GM19438 (cell line): ENCODE results near the gene SH3BP5.

Source experiments
- ATAC-seq: cut with Tn5 transposase; IDR thresholded peaks from one replicate; pipeline ENCODE4 v1.9.1; 2021; ENCODE audit warnings: low read depth; ENCODE audit not compliant: unreplicated experiment

The SH3BP5 gene

DNA sequence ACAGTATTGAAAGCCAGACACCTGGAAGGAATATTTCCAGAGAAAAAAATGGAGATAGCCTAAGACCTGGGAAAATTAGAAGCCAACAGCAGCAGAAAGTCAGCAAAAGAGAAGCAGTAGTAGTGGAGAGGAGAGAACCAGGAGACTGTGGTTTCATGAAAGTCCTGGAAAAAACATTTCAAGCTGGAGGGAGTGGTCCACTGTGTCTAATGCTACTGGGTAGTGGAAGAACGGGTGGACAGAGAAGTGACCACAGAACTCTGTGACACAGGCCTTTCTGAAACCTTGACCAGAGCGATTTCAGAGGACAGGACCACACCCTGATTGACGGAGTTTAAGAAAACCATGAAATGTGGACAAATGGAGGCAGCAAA, 15.3 kb upstream of the SH3BP5 start:
- no peak for ATAC-seq

DNA sequence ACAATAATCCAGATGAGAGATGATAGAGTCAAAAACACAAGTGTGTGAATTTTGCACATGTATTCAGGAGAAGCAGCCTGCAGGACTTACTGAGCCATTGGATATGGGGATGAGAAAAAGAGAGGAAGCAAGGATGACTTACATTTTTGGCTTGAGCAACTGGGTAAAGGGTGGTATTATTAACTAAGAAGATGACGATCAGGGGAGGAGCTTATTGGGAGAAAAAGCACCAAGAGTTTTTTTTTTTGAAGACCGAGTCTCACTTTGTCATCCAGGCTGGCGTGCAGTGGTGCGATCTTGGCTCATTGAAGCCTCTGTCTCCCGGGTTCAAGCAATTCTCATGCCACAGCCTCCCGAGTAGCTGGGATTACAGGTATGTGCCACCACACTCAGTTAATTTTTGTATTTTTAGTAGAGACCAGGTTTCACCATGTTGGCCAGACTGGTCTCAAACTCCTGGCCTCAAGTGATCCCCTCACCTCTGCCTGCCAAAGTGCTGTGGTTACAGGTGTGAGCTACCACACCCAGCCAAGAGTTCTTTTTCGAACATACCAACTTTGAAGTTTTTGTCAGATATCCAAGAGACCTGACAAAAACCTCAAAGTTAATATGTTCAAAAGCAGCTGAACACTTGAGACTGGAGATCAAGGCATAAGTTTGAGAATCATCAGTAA, 14.8 kb upstream of the SH3BP5 start:
- ATAC-seq = no peak

DNA sequence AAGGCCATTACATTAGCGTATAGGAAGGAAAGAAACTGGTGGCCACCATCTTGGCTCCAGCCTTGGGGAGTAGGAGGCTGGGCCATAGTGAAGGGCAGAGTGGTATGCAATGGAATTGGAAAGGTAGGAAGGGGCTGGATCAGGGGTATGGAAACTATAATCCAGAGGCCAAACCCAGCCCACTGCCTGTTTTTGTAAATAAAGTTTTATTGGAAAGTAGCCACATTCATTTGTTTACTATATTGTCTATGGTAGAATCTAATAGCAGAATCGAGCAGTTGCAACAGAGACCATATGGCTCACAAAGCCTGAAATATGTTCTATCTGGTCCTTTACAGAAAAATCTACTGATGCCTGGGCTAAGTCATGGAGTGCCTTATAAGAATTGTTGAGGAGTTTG, 14.1 kb upstream of the SH3BP5 start:
- ATAC-seq = no peak

DNA sequence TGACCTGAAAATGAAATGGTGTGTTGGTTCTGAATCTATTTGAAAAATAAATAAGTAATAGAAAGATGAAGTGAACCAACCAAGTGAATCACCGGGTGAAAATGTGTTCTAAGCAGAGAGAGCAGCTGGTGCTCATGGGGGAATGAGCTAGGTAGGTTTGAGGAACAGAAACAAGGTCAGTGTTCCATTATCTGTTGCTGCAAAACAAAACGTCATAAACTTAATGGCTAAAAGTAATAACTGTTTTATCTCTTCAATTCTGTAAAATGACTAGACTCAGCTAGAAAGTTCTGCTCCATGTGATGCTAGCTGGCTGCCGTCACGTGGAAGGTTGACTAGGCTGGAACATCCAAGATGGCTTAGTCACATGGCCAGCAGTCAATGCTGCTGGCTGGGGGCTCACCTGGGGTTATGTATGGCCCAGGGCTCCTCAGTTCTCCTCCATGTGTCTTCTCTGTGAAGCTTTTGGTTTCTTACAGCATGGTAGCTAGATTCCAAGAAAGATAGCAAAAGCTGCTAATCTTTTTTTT, 13.3 kb upstream of the SH3BP5 start:
- ATAC-seq = peak; percentile 92

DNA sequence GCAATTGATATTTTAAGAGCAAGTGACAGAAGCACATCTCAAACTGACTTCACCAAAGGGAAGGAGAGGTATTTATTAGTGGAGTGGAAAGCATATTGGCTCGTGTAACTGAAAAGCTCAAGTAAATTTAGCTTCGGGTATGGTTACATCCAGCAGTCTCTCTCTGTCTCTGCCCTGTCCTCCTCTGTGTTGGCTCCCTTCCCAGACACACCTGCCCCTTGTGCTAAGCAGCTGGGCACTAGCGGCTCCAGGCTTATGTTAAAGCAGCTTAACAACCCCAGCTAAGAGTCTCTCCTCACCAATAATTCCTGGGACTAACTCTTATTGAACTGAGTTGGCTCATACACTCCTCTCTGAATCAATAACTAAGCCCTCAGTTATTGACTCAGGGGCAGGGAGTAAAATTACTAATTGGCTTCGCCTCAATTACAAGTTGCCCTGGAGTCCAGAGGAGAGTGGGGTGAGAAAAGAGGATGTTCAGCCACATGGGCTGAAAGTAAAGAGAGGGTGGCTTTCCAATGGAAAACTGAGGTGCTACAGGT, 12.8 kb upstream of the SH3BP5 start:
- peak; percentile 35 for ATAC-seq

DNA sequence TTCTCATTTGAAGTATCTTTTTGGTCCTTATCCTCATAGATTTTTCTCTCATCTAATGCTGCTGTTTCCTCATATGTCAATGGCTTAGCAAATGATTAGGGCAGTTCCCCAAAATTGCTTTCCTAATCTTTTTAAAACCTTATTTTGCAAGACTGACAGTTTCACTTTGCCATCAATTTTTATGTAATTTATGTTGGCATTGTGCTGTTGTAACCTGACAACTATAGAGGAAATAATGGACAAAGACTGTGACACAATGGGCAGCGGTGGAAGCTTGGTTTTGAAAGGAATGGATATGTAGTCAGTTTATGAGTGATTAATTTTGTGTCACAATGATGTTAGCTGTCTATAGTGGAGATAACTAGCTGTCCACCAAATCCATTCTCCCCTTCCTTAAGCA, 10.6 kb upstream of the SH3BP5 start:
- no peak for ATAC-seq

DNA sequence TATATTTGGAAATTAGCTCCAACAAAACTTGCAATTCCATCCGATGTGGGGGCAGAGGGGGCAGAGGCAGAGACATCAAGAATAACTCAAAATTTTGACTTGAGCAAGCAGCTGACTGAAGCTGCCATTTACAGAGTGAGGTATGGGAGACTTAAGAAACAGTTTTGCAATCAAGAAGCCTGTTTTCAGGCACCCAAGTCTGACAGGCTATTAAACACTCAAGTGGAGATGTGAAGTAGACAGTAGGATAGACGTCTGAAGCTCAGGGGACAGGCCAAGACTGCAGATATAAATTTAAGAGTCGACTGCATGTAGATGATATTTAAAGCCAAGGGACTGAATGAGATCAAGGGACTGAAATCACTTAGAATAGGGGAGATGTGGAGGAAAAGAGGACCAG, 9.9 kb upstream of the SH3BP5 start:
- ATAC-seq = no peak

DNA sequence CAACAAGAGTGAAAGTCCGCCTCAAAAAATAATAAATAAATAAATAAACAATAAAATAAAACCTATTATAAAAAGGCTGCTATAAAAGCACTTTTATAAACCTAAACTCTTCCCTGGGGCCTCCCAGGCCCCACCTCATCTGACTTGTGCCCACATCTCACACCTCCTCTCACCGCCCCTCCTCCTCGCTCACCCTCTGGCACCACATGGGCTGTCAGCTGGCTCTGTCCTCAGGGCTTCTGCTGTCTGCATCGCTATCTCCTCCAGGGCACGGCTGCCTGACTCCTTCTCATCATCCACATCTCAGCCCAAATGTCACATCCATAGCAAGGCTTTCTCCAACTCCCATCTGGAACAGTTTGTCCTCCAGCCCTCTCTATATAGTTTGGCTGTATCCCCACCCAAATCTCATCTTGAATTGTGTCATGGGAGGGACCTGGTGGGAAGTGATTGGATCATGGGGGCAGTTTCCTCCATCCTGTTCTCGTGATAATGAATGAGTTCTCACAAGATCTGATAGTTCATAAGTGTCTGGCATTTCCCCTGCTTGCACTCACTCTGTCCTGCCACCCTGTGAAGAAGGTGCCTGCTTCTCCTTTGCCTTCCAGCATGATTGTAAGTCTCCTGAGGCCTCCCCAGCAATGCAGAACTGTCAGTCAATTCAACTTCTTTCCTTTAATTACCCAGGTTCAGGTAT, 8.8 kb upstream of the SH3BP5 start:
- no peak for ATAC-seq

DNA sequence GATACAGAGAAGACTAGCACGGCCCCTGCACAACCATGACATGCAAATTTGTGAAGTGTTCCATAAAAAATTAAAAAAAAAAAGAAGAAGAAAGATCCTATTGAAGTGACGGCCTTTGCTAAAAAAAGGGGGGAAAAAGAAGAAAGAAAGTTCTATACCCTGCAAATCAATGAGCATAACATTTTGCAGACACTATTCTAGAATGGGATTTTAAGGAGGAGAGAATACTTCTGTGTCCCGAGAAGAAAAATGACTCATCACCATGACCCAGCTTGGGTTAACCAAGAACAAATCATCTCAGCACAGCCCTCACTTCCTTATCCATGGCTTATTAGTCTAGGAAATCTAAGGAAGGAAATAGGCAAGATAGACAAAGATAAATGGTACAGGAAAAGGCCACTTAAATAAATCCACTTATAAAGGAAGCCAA, 7.4 kb upstream of the SH3BP5 start:
- ATAC-seq = no peak

DNA sequence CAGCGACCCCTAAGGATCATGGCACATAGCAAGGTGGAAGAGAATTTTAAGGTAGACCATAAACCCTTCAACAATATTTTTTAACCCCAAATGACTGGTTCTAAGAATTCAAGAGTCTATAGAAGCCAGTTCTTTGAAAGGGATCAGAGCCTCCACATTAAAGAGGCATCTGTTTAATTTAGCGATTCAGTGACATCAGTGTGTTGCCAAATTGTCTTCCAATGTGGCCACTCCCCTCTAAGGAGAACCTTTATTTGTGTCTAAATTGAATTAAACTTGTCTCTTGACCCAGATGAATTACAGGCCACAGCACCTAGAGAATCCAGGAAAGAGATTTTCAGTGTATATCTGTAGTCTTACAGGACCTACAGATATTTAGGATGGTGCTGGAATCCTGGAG, 6.6 kb upstream of the SH3BP5 start:
- no peak for ATAC-seq

DNA sequence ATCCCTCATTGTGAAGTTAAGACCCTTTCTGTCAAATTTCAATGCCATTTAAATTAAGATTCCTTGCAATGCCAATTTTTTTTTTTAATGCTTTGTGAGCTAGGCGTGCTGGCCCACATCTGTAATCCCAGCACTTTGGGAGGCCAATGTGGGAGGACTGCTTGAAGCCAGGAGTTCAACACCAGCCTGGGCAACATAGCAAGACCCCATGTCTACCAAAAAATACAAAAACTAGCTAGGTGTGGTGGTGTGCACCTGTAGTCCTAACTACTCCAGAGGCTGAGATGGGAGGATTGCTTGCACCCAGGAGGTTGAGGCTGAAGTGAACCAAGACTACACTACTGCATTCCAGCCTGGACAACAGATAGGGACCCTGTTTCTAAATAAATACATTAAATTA, 5.6 kb upstream of the SH3BP5 start:
- no peak for ATAC-seq

DNA sequence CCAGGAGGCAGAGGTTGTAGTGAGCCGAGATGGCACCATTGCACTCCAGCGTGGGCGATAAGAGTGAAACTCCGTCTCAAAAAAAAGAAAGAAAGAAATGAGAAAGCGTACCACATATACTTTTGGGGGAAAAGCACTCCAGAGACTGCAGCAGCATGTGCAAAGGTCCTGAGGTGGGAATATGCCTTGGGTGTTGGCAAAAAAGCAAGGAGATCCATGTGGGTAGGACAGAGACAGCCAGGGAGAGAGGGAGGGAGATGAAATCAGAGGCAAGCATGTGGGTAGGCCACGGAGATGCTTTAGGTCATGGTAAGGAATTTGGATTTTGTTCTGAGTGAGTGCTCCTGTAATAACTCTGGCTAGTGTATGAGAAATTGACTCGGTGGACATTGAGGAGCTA, 3.7 kb upstream of the SH3BP5 start:
- ATAC-seq = no peak

DNA sequence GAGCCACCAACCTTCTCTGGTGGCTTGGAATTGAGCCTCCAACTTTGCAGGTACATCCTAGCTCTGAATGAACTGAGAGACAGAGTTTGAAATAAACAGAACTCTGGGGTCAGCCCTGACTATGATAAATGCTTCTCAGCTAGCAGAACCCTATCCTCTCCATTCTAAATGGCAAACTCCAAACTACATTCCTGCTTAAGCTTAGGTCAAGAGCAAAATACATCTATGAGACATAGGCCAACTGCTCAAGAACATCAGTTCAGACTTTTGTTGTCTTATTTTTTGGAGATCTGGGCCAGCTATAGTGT, 1.5 kb upstream of the SH3BP5 start:
- no peak for ATAC-seq

DNA sequence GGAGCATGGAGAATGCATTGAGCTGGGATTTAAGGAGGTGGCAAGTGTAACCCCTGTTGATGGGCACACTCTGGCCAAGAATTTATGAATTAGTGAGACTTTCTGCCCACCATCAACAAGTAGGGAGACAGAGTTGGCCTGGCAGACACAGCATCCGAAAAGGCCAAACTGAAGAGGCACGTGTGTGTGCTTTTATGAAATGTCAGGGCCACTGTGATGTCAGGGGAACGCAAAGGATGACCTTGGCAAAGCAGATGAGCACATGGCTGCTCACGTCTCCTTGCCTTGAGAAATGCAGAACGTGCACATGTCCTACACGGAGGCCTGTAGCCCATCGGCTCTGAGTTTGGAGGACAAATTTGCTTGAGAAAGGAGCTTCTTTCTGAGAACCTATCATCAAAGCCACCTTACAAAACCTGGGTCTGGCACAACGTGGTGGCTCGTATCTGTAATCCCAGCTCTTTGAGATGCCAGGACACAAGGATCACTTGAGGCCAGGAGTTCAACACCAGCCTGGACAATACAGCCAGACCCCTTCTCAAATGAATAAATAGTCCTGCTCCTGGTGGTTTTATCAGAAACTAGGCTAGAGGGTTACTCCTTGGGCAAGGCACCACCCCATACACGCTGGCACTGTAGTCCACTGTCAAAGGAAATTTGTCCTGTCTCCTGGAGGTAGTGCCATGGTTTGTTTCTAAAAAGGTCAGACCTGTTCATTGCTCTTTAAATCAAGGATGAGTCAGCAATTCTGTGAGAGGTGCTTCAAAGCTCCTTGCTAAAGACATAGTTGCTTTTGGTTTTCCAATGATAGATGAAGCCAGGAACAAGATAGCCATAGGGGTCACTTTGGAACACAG, 941 bp upstream of the SH3BP5 start:
- no peak for ATAC-seq

DNA sequence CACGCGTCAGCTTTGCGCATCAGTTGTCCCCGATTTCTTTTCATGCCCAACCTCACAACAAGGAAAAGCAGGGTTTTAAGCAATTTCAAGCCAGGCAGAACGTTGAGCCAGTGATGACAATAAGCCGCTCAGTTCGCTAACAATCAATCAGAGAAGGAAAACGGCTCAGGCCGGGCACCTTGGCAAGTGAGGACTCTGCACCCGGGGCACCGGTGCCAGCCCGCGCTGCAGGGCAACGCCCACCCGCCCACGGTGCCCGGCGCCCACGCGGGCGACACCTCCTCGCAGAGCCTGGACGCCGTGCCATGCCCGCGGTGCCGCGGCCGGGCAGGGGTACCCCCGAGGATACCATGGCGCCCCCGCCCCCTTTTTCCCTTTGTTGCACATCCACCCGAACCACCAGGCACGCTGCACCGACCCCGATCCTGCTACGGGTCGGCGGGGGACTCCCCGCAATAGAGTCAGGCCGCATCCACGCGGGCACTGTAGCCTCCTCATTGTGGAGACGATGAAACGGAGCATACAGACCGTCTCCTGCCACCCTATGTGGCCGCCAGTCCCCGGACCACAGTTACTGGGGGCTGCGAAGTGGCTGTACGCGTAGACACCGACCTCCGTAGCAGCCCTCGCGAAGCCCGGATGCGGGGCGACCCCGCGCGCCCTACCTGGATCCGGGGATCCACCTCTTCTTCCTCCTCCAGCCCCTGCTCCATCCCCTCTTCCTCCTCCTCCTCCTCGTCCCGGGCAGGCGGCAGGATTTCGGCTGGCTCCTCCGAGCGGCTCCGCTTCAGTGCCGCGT, 581 bp downstream of the SH3BP5 start:
- peak; percentile 32 for ATAC-seq

DNA sequence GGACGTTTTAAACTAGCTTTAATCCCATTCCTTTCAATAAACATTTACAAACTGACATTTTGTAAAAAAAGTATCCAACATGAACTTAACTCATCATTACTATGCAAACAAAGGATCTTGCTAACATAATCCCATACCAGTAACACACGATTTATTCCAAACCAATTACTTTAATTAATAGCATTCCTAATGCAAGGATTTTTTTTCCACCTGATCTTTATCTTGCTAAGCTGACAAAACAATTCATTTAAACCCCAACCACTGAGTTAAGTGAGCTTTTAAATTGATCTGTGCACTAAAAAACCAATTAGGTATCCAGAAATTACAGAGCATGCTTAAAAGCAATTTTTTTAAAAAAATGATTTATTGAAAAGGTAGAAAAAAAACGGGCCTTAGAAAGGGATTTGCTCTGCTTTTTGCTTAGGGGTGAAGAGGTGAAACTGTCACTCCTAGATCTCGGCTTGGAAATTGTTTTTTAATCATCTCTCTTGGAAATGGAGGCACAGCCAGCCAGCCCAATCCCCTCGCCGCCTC, 1.2 kb downstream of the SH3BP5 start:
- ATAC-seq = no peak

DNA sequence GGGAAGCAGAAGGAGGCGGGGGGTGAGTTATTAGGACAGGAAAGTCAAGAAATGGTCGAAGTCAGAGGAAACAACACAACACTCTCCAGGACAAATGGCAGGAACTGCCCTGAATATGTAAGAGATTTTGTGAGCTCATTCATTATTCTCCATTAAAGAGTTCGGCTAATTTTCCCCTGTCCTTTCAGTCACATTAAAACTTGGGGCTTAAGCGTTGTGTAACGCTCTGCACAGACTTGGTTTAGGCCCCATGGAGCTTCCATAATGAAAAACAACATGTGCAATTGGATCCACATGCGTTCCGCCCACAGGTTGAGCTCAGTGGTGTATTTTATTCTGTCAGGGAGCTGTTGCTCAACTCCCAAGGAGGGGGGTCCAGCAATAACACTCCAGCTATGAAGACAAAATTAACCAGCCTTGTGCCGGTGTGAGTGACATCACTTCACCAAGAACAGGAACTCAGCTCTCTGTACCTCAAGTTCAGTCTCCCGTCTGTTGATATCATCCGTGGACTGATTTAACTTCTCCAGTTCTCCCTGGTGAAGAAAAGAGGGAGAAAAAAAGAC, 2.3 kb downstream of the SH3BP5 start:
- no peak for ATAC-seq

DNA sequence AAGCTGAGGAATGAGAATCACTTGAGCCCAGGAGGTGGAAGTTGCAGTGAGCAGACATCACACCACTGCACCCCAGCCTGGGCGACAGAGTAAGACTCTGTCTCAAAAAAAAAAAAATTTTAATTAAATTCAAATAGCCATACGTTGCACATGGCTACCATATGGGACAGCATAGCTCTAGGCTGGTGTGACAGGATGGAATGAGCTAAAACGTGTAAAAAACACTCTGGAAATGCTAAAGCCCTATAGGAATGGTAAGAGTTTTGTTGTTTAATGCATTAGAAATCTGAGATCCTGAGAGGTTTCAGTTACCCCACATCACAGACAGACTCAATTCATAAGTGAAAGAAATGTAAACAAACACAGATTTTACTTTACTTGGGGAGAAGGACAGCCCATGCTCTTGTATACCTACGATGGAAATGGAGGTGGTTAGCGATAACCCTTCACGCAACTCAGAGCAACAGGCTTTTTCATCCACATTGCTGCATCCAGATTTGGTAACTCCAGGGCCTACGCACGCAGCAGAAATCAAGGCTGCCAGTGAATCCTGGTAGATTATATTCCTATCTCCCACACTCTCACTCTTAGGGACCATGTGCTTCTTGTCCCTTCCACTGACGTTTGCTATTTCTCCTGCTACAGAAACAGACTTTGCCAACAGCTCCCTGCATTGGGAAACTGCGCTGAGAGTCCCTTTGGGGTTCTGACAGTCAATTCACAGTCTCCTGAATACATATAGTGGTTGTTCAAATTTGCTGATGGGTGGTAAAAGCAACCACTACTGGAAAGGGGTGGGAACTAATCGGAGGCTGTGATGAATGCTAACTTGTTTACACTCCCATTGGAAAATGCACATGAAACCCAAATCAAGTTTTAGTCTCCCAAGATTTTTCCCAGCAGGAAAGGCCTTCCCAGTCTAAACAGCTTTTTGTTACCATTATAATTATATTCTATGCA, 3.1 kb downstream of the SH3BP5 start:
- ATAC-seq = no peak

DNA sequence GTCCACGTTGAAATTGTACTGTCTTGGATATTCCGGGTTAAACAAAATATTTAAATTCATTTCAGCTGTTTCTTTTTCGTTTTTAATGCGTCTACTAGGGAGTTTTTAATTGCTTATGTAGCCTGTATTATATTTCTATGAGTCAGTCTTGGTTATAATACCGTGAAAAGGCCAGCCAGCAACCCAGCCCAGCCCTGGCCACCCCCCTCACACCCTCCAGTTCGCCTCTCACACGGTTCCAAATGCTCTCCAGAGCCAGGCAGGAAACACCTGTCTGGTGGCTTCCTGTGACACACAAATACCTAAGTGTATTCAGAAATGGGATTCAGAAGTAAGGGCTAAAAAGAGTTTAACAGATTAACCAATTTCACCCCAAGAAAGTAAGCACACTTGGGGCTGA, 4.4 kb downstream of the SH3BP5 start:
- peak; percentile 55 for ATAC-seq
